K562 (cell line): ENCODE results near the gene TNNI2. TPM values are rescaled to one million over a fixed set of nuclear protein-coding genes. Genes with fewer than 3 reads are reported as not detected.

Experiments used
- NFIC ChIP-seq: fragments of 450-650 bp; IDR thresholded peaks from 2 replicates; pipeline ENCODE4 v1.6.1; 2017; ENCODE audit warnings: mild to moderate bottlenecking, inconsistent platforms
- OTX1 ChIP-seq: fragments of 450-650 bp; formaldehyde crosslinking; IDR thresholded peaks from 2 replicates; pipeline ENCODE4 v1.4.0; 2022; ENCODE audit warnings: mild to moderate bottlenecking
- POLR2G ChIP-seq: fragments of 200-400 bp; formaldehyde crosslinking; IDR thresholded peaks from 2 replicates; pipeline ENCODE4 v1.6.1; 2017; ENCODE audit warnings: low read depth, mild to moderate bottlenecking, antibody characterized with exemption, low read length, moderate library complexity
- TCF3 ChIP-seq: sonication (generic); formaldehyde crosslinking; IDR thresholded peaks from 2 replicates; pipeline ENCODE4 v1.4.0; 2020; ENCODE audit warnings: mild to moderate bottlenecking, missing genetic modification reagents
- ZKSCAN8 ChIP-seq: fragments of 200-800 bp; sonication (Bioruptor generic); IDR thresholded peaks from 2 replicates; pipeline ENCODE4 v1.6.1; 2016; ENCODE audit warnings: missing genetic modification characterization, missing compliant biosample characterization
- polyA plus RNA-seq, 8 experiments: library from polyadenylated mRNA; depleted of rRNA in 4 of 8; stranded (reverse) in 5 of 8; unstranded in 3 of 8; fragments of >200 nt; fragmentation: Nextera tagmentation in 2 of 8; fragmentation: Illumina TruSeq in 1 of 8; extraction: Ambion mirVana in 2 of 8; extraction: Trizol in 1 of 8; gene quantifications; 2 replicates each; pipeline versions ENCODE4 v1.2.1 to v1.2.3, GENCODE V29; 2011 to 2014; ENCODE audit warnings: inconsistent platforms in 1 of 8, missing spikeins in 1 of 8
- total RNA-seq, 7 experiments: library from RNA; depleted of rRNA in 6 of 7; stranded (reverse); fragments of >200 nt in 6 of 7; fragmentation: Illumina TruSeq in 2 of 7; extraction: Trizol in 2 of 7; gene quantifications; 2 replicates each; pipeline versions ENCODE4 v1.2.1 to v1.2.3, GENCODE V29; 2011 to 2021; ENCODE audit warnings: low replicate concordance in 1 of 7
- TF ChIP-seq, protein P1 (sequence below): fragments of 450-650 bp; IDR thresholded peaks from 2 replicates; pipeline ENCODE4 v1.6.1; 2016; ENCODE audit warnings: low read depth

Gene TNNI2
- total and polyA plus RNA-seq, 9 of the 15 experiments (the other 6 are each of a cell fraction or from before 2014, with no cell fraction given), result not detected

DNA sequence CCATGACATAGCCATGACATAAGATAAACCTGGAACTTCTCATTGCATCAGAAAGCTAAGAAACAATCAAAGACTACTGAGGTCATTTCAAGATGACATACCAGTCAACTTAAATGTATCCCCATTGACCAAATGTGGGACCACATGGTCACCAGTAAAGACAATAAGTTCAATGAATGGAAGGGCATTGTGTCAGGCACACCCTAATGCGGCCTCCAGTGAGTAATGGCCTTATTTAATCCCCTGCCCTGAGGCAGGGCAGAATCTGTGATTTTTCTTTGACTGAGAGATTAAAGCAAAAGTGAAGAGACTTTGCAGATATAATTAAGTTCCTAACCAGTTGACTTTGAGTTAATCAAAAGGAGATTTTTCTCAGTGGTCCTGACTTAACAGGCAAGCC, 21.3 kb upstream of the TNNI2 start (continued):
- TF ChIP-seq, protein P1, sequence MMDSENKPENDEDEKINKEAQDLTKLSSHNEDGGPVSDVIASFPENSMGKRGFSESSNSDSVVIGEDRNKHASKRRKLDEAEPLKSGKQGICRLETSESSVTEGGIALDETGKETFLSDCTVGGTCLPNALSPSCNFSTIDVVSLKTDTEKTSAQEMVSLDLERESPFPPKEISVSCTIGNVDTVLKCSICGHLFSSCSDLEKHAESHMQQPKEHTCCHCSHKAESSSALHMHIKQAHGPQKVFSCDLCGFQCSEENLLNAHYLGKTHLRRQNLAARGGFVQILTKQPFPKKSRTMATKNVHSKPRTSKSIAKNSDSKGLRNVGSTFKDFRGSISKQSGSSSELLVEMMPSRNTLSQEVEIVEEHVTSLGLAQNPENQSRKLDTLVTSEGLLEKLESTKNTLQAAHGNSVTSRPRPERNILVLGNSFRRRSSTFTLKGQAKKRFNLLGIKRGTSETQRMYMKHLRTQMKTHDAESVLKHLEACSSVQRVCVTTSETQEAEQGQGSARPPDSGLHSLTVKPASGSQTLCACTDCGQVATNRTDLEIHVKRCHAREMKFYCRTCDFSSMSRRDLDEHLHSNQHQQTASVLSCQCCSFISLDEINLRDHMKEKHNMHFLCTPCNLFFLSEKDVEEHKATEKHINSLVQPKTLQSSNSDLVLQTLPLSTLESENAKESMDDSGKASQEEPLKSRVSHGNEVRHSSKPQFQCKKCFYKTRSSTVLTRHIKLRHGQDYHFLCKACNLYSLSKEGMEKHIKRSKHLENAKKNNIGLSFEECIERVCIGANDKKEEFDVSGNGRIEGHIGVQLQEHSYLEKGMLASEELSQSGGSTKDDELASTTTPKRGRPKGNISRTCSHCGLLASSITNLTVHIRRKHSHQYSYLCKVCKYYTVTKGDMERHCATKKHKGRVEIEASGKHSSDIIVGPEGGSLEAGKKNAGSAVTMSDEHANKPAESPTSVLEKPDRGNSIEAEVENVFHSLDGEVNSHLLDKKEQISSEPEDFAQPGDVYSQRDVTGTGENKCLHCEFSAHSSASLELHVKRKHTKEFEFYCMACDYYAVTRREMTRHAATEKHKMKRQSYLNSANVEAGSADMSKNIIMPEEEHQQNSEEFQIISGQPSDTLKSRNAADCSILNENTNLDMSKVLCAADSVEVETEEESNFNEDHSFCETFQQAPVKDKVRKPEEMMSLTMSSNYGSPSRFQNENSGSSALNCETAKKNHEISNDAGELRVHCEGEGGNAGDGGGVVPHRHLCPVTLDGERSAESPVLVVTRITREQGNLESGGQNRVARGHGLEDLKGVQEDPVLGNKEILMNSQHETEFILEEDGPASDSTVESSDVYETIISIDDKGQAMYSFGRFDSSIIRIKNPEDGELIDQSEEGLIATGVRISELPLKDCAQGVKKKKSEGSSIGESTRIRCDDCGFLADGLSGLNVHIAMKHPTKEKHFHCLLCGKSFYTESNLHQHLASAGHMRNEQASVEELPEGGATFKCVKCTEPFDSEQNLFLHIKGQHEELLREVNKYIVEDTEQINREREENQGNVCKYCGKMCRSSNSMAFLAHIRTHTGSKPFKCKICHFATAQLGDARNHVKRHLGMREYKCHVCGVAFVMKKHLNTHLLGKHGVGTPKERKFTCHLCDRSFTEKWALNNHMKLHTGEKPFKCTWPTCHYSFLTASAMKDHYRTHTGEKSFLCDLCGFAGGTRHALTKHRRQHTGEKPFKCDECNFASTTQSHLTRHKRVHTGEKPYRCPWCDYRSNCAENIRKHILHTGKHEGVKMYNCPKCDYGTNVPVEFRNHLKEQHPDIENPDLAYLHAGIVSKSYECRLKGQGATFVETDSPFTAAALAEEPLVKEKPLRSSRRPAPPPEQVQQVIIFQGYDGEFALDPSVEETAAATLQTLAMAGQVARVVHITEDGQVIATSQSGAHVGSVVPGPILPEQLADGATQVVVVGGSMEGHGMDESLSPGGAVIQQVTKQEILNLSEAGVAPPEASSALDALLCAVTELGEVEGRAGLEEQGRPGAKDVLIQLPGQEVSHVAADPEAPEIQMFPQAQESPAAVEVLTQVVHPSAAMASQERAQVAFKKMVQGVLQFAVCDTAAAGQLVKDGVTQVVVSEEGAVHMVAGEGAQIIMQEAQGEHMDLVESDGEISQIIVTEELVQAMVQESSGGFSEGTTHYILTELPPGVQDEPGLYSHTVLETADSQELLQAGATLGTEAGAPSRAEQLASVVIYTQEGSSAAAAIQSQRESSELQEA, result no peak
- no peak for TF ChIP-seq ZKSCAN8 (CRISPR knock-in tag)
- no peak for TF ChIP-seq TCF3 (CRISPR knock-in tag)
- no peak for TF ChIP-seq OTX1 (CRISPR knock-in tag)
- TF ChIP-seq NFIC, result no peak
- TF ChIP-seq POLR2G, result no peak
